Astrocyte of the cerebellum (primary cell): ENCODE results near the gene PEX10.

Source experiments
- DNase-seq: peaks from one replicate; pipeline ENCODE4 v3.0.0-alpha.2; 2011; ENCODE audit warnings: low read depth
- H3K4me3 ChIP-seq: 2 replicates; pipeline ENCODE4 v1.5.1; 2011; ENCODE audit warnings: mild to moderate bottlenecking, low read depth, low read length, moderate library complexity
- in situ Hi-C: cut with HindIII; loops from 2 replicates; pipeline ENCODE4 v1.10.0; 2017; ENCODE audit warnings: low sequenced_read_pairs
- TF ChIP-seq, protein P1 (sequence below): IDR thresholded peaks from 2 replicates; pipeline ENCODE4 v1.5.1; 2012; ENCODE audit warnings: low read length, low read depth, moderate library complexity, mild to moderate bottlenecking; ENCODE audit errors: missing control alignments

PEX10 gene

DNA sequence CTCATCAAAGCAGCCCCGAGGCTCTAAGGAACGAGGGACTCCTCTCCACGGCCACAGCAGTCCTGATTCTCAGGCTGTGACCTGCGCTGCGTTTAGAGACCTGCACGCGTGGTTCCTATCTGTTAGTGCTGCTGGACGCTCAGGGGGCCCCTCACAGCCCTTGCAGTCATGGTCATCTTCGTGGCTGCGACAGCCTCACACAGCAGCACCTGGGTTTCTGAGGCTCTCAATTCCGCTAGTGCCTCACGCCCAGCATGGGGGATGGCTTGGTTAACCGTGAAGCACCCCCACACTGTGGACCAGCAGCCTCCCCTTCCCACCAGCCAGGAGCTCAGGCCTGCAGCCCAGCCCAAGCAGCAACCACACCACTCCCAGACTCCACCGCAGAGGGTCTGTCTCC lies 28.8 kb downstream of the PEX10 start:
- in situ Hi-C loops: no loop called here
- no peak overlapping the region for H3K4me3 ChIP-seq
- no peak for DNase-seq
- TF ChIP-seq, protein P1, sequence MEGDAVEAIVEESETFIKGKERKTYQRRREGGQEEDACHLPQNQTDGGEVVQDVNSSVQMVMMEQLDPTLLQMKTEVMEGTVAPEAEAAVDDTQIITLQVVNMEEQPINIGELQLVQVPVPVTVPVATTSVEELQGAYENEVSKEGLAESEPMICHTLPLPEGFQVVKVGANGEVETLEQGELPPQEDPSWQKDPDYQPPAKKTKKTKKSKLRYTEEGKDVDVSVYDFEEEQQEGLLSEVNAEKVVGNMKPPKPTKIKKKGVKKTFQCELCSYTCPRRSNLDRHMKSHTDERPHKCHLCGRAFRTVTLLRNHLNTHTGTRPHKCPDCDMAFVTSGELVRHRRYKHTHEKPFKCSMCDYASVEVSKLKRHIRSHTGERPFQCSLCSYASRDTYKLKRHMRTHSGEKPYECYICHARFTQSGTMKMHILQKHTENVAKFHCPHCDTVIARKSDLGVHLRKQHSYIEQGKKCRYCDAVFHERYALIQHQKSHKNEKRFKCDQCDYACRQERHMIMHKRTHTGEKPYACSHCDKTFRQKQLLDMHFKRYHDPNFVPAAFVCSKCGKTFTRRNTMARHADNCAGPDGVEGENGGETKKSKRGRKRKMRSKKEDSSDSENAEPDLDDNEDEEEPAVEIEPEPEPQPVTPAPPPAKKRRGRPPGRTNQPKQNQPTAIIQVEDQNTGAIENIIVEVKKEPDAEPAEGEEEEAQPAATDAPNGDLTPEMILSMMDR: no peak

DNA sequence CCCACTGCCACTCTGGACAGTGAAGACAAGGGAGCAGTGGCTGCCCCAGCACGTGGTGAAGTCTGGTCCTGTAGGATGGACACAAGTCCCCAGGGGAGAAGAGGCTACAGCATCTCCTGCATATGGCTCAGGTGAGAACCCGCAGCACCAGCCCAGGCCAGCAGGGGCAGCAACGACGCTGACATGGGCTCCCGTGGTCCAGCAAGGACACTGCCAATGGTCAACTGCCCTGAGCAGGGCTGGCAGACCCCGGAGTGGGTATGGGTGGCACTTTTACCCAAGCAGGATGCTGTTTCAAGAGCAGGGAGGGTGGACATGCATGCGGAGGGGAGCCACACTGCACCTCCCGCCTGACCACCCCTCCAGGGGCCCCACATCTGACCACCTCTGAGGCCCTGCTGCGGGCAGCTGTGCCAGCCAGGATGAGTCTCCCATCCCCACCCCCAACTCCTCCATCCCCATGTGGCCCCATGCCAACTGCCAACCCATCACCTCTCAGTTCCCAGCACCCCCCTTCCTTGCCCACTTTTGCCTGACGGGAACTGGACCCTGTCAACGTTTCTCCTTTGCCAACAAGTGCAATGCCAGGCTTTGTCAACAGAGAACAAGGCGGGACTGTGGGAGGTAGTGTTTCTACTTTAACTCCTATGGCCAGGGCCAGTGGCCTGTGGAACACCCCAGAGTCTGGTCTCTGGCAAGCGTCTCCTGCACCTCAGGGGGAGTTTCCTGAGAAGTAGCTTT lies 29.6 kb downstream of the PEX10 start:
- TF ChIP-seq, protein P1: peak; percentile 77
- no peak for DNase-seq
- no peak overlapping the region for H3K4me3 ChIP-seq
- in situ Hi-C loops: no loop called here

DNA sequence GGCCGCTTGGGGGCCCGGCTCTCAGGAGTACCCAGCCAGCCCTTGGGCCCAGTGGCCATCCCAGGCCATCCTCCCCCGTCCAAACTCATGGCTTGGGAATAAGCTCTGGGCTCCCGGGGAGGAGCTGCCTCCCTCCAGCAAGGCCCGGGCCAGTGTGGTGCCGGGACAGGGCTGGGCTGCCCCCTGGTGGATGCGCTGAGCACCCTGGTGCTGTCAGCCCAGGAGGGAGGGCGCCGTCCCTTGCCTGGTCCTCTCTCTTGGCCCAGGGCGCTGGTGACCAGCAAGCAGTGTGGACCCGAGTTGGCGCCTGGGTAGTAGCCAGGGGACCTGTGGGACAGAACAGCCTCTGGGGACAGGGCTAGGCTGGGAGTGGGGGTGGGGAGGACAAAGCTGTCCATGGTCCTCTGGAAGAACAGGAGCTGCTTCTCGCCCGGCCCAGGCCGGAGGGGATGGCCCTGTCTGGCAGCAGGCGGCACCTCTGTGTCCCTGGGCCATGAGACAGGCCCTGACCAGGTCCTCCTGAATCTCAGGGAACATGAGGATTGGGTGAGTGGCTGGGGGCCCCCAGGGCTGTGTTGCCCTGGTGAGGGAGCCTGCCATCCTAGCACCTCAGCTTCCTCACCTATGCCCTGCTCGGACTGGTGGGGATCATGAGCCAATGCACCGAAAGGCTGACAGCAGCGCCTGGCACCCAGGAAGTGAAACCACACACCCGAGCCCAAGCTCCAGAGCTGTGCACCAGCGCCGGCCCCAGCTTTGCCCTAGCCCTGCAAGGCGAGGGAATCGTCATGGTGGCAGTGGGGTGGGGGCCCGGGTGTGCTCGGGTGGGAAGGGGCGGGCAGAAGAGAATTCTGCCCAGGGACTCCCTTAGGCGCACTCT lies 30.4 kb downstream of the PEX10 start:
- no peak overlapping the region for H3K4me3 ChIP-seq
- in situ Hi-C loops: no loop called here
- DNase-seq: peak; percentile 39
- TF ChIP-seq, protein P1: peak; percentile 88

DNA sequence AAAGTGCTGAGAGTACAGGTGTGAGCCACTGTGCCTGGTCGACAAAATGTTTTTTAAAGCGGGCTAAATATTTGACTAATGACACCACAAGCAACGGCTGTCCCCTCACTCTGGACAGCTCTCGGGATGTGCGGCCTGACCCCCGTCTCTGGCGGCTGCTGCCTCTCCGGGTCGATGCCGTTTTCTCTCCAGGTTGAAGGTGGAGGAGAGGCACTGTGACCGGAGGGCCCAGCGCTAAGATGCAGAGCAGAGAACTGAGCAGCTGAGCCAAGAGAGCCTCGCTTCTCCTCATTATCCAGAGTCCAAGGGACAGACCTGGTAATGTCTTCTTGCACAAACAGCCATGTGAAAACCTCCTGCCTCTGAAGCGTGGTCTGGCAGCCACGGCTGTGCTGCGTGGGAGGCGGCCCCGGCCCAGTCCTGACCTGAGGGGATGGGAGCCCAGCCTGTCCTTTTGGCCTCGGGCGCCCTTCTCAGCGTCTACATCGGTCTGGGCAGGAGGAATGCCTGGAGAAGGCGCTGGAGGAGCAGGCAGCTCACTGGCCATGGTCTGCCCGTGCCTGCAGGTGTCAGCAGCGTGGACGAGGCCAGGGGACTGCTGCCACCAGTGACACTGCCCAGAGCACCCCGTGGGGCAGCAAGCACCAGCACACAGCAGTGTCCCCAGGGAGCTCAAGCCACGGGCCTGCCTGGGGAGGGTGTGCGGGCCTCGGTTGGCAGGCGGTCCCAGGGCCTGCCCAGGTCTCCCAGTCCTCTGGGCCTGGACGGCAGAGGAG lies 31.4 kb downstream of the PEX10 start:
- no peak for DNase-seq
- in situ Hi-C loops: no loop called here
- TF ChIP-seq, protein P1: no peak
- H3K4me3 ChIP-seq: no peak overlapping the region

DNA sequence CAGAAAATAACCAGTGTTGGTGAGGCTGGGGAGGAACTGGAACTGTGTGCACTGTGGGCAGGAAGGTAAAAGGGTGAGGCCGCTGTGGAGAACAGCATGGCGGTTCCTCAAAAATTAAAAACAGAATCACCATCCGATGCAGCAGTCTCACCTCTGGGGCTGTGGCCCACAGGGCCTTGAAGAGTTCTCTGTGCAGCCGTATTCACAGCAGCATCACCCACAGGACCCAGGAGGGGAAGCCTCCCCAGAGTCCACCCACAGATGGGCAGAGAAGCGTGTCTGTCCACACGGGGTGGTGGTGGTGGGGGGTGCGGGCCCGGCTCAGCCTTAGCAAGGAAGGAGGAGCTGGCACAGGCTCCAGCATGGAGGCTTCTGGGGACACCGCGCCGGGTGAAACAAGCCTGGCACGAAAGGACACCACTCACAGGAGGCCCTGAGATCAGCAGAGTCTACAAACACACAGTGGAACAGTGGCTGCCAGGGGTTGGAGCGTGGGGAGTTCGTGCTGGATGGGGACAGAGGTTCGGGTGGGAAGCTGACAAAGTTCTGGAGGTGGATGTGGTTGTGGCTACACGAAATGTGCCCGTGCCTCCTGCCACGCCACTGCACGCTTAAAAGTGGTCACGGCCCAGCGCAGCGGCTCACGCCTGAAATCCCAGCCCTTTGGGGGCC lies 32.5 kb downstream of the PEX10 start:
- TF ChIP-seq, protein P1: no peak
- H3K4me3 ChIP-seq: no peak overlapping the region
- no peak for DNase-seq

More for the DNA sequence above, 32.5 kb downstream of the PEX10 start:
- in situ Hi-C loops: no loop called here
